Lower leg skin (tissue), 3 donors: ENCODE measurements around the gene IL20RA.

Source experiments
- CTCF ChIP-seq, 3 donors: fragments of 450-650 bp; IDR thresholded peaks; one replicate each; pipeline ENCODE4 v1.5.1; 2016; ENCODE audit warnings: antibody characterized with exemption in 3 of 3, mild to moderate bottlenecking in 3 of 3, moderate library complexity in 2 of 3
- POLR2A ChIP-seq, 2 donors: fragments of 450-650 bp; IDR thresholded peaks; one replicate each; pipeline ENCODE4 v1.6.1; 2016 to 2017; ENCODE audit warnings: antibody characterized with exemption in 2 of 2, mild to moderate bottlenecking in 1 of 2, moderate library complexity in 1 of 2

GRCh38 chr6:137092018-137092417 lies 47.3 kb upstream of the IL20RA start:
- no peak for TF ChIP-seq CTCF (IDR thresholded peaks at IDR 0.05)
- no peak for TF ChIP-seq POLR2A (IDR thresholded peaks at IDR 0.05)
